ENCODE data around the gene MINDY2.
"Not testable (repeated sequence)": the region's sequence is repeated elsewhere in the genome, so short reads cannot be mapped to it uniquely, and the experiment has no call there.

Gene MINDY2

GRCh38 chr15:58833681-58834426 is 62.8 kb downstream of the MINDY2 start:
- DNase-seq = not testable (repeated sequence)

DNA sequence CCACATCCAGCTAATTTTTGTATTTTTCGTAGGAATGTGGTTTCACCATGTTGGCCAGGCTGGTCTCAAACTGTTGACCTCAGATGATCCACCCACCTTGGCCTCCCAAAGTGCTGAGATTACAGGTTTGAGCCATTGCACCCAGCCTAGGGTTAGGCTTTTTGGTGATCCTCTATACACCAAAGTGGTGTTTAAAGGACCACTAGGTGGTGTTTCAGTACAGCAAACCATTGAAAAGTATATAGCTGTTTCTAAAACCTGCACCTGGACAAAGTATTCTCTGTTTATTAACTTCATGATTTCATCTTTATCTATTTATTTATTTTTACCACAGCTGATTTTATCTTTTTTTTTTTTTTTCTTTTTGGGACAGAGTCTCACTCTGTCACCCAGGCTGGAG is 68.4 kb downstream of the MINDY2 start:
- DNase-seq = no peak

DNA sequence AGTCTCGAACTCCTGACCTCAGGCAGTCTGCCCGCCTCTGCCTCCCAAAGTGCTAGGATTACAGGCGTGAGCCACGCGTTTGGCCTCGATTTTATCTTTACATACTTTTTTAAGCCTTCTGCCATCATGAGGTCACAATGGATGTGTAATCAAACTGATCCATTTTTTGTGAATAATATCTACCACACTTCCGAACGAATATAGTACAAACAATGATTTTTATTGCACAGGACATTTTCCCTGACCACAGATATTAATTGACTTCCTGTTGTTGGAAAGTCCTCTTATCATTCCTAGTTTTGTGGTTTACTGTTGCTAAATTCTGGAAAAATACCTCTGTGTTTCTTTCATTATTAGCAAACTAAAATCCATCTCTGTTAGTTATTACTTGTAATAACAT is 68.9 kb downstream of the MINDY2 start:
- DNase-seq = no peak

- no peak for DNase-seq
These were observed 71.8 kb downstream of the MINDY2 start for GRCh38 chr15:58842713-58843396.

GRCh38 chr15:58851205-58851604 is 80.1 kb downstream of the MINDY2 start:
- not testable (repeated sequence) for DNase-seq

DNA sequence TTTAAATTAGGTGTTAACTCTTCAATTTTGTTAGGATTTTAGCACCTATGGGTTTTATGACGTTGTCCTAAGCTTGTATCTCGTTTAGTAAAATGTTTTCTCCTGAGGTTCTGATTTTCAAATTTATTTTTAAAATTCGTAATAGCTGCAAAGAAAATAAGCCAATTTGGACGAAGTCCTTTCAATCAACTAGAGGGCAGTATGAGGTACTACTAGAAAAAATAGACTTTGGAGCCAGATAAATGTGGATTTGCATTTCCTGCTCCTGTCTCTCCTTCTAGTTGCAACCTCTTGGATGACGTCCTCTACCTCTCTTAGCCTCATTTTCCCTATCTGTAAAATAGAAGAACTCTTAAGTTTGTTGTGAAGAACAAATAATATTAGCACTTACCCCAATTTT is 81.2 kb downstream of the MINDY2 start:
- DNase-seq = no peak

- DNase-seq = no peak
These were observed 83.5 kb downstream of the MINDY2 start for GRCh38 chr15:58854593-58854992.

GRCh38 chr15:58856086-58856485 is 85.0 kb downstream of the MINDY2 start:
- no peak for DNase-seq

- not testable (repeated sequence) for DNase-seq
These were observed 85.5 kb downstream of the MINDY2 start for GRCh38 chr15:58856621-58857020.

GRCh38 chr15:58862326-58862725 is 91.2 kb downstream of the MINDY2 start:
- no peak for DNase-seq

DNA sequence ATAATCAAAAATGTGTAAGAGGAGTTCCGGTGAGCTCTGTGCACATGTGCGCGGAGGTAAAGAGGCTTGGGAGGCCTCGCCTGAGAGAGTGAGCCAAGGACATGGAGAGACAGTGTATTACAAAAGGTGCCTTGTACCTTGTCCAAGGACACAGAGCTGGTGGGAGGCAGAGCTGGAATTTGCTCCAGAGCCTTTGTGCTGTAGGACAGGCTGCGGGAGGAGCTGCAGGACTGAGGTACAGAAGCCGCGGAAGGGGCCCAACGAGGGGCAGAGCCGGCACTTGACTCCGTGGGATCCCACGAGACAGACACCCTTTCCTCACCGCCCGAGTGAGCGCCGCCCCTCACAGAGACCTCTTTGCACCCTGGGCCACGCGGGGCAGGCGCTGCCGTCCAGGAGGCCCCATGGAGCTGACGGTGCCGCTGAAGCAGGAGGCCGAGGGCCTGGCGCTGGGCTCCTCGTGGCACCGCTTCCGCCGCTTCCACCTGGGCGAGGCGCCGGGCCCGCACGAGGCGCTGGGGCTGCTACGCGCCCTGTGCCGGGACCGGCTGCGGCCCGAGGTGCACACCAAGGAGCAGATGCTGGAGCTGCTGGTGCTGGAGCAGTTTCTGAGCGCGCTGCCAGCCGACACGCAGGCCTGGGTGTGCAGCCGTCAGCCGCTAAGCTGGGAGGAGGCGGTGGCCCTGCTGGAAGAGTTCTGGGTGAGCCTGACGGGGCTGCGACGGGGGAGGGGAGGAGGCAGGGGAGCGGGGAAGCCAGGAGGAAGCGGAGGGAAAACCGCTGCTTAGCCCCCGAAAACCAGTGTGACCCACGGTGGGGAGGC is 93.7 kb downstream of the MINDY2 start:
- no peak for DNase-seq

DNA sequence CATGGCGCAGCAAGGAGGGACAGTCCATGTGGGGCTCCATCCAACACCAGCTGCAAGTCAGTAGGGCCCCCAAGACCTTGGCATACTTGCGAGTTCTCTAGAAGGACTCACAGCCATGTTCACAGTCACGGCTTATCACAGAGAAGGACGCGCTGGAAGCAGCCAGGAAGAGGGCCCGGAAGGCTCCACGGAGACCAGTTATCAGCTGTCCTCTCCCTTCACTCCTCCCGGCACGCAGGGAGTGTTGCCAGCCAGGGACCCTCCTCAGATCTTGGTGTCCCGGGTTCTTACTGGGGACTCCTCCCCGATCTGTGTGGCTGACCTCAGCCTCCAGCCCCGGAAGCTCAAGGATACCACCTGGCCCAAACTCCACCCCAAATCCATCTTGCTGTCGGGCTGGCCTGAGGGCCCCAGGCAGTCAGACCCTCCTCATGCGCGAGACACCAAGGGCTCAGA is 94.4 kb downstream of the MINDY2 start:
- DNase-seq = no peak

DNA sequence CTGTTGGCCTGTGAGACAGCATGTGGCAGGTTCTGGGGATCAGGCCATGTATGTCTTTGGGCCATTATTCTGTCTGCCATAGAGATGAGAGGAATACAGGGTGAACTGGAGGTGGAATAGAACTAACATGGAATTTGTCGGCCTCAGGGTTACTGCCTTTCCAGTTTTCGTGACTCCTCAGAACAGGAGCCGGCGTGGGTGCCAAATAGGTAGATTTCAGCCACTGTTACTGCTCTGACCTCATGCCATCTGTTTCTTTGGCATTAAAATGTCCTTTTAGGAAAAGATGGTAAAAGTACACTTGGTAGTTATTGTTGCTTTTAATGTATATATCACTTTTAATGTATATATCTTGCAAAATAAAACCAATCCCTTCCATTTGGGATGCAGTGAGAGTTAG is 96.8 kb downstream of the MINDY2 start:
- no peak for DNase-seq

DNA sequence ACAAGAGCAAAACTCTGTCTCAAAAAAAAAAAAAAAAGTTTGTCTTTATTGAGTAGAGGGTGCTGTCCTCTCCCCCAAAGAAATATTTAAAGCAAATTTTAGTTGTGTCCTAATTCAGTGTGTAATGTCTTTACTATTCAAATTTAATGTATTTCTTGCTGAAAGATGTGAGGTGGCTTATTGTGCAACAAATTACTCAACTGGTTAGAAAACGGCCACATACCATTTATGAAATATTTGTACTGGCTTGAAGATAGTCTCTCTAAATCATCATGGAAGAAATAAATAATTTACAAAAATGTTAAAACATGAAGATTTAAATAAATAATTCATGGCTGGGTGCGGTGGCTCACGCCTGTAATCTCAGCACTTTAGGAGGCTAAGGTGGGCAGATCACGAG is 99.3 kb downstream of the MINDY2 start:
- no peak for DNase-seq

DNA sequence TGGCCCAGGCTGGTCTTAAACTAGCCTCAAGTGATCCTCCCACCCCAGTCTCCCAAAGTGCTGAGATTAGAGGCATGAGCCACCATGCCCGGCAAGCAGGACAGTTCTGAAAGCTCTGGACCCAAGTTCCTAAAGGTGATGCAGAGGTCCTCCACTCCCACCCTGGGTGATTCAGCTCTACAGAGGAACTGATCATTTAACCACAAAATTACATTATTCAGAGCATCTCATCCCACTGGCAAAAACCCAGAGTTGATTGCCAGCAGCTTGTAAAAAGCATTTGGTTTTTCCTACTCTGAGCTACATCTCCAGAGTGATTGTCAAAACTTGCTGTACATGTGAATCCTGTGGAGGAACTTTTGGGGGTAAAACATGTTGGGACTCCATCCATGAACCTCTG is 102.2 kb downstream of the MINDY2 start:
- DNase-seq = no peak

DNA sequence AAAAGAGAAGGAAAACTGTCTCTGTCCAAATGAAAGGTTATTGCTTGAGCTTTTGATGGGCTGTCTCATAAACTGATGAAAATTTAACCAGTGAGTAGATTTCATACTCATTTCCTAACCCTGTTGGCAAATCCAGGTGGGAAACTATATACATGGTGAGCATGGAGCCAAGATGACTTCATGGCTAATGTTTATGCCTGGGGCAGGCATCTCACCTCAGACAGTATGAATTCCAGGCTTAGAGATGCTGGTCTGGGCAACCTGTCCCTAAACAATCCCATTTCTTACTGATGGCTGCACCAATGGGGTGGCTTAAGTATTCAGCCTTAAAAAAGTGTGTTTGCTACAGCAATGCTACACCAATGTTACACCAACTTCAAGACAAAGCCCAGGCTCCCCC is 104.2 kb downstream of the MINDY2 start:
- DNase-seq = no peak

DNA sequence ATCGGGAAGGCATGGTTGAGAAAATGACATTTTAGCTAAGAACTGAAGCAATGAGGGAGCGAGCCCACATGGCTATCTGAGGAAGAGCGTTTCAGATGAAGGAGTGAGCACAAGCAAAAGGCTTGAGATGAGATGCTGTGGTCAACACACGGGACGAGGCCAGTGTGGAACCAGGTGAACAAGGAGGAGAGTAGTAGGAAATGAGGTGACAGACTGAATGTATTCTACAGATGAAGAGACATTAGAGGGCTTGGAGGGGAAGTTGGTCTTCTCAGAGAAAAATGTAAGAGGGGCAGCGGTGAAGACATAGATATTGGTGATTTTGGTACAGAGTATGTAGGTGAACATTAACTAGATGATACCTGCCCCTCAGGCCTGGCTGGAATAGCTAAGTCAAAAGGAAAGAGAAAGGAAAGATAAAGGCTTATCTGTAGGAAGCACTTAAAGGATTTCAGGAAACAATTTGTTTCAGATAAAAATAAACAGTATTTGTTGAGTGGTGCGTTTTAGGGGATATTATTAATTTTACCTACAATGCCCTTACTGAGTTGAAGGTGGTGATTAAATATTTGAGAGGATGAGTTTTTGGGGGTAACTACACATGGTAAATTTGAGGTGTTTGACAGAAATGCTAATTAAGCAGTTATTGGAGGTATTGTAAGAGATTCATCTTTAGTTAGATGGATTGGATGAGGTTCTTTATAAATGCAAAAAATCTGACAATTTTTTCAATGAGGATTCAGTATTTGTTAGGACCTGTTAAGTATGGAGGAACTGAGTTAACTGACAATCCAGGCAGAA is 105.4 kb downstream of the MINDY2 start:
- no peak for DNase-seq

DNA sequence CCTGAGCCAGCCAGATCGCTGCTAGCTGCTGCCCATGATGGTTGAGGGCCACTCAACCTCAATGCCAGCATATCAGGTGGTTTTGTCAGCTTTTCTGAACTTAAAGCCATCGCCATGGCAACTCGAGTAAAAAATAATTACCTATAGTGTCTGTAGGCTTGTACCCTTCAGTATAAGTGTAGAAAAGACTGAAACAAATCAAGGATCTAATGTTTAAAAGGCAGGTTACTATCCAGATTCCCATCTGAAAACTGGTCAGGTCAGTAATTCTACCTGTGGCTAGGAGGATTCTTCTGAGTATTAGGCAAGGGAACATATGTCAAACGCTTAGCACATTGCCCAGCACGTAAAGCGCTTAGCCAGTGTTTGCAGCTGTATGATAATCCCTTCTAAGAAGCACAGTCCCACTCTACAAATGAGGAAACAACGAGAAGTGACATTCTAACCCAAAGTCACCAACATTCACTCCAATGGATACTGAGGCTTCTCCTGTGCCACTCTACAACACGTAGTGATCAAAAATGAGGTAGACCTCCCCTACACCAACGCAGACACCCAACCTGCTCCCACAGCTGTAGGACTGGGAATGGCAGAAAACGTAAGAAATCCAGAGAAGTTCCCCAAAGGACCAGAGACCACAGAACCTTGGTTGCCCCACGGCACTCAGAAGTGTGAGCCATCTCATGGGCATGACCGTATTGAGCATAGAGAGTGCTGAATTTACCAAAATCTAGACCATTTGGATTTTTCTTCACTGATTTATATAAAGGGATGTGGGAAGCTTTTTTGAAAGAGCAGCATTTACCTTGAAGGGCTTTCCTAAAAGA is 107.1 kb downstream of the MINDY2 start:
- DNase-seq = no peak

GRCh38 chr15:58880320-58880719 is 109.2 kb downstream of the MINDY2 start:
- no peak for DNase-seq

DNA sequence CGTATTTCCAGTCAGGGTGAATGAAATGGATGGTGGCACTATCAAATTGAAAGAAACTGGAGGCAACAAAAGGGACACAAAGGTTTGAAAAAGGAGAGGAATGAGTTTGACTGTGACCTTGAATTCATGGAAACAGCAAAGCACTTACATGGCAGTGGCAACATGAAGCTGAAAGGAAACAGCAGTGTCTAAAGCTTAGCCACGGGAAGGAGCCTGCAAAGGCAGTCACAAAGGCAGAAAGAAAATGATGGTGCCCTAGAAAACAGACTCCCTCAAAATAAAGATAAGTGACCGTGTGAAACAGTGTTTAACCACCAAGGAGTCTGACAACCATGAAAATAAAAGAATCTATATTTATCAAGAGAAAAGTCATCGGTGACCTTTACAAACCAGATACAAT is 111.1 kb downstream of the MINDY2 start:
- DNase-seq = no peak

- not testable (repeated sequence) for DNase-seq
These were observed 112.8 kb downstream of the MINDY2 start for GRCh38 chr15:58883926-58884325.

GRCh38 chr15:58886921-58887320 is 115.8 kb downstream of the MINDY2 start:
- DNase-seq = no peak
